GM10266 (cell line): ENCODE measurements around the gene DENND1A.

Source experiments
- DNase-seq: peaks from one replicate; pipeline ENCODE4 v3.0.0; 2012; ENCODE audit errors: extremely low spot score
- TF ChIP-seq, protein P1 (sequence below): IDR thresholded peaks from 2 replicates; pipeline ENCODE4 v1.5.1; 2012; ENCODE audit warnings: mild to moderate bottlenecking, low read depth; ENCODE audit not compliant: control insufficient read depth, insufficient read depth; ENCODE audit errors: missing control alignments

DENND1A gene

DNA sequence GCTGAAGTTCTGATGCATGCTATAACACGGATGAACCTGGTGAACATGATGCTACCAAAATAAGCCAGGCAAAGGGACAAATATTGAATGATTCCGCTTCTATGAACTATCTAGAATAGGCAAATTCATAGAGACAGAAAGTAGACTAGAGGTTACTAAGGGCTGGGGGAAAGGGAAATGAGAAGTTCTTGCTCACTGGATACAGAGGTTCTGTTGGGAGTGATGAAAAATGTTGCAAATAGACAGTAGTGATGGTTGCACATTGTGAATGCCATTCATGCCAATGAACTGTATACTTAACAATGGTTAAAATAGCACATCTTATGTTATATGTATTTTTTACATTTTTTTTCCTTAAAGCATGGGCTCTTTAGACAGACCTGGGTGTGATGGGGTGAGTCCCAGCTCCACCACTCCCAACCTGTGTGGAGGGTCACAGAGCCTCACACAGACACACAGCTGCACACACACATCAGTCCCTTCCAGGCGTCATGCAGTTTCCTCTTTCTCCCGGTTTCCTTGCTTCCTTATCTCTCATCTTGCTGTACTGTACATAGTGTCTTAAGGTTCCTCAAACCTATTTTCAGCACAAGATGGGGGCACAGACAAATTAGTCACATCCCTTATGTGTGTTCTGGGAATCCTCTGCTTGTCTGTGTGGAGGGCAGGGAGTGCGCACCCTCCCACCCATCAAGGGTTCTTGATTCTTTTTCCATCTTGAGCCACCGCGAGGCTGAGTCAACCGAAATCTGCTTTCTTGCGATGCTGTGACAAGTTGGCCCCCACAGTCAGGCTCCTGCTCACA lies 381.0 kb downstream of the DENND1A start:
- TF ChIP-seq, protein P1, sequence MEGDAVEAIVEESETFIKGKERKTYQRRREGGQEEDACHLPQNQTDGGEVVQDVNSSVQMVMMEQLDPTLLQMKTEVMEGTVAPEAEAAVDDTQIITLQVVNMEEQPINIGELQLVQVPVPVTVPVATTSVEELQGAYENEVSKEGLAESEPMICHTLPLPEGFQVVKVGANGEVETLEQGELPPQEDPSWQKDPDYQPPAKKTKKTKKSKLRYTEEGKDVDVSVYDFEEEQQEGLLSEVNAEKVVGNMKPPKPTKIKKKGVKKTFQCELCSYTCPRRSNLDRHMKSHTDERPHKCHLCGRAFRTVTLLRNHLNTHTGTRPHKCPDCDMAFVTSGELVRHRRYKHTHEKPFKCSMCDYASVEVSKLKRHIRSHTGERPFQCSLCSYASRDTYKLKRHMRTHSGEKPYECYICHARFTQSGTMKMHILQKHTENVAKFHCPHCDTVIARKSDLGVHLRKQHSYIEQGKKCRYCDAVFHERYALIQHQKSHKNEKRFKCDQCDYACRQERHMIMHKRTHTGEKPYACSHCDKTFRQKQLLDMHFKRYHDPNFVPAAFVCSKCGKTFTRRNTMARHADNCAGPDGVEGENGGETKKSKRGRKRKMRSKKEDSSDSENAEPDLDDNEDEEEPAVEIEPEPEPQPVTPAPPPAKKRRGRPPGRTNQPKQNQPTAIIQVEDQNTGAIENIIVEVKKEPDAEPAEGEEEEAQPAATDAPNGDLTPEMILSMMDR = no peak
- no peak for DNase-seq

DNA sequence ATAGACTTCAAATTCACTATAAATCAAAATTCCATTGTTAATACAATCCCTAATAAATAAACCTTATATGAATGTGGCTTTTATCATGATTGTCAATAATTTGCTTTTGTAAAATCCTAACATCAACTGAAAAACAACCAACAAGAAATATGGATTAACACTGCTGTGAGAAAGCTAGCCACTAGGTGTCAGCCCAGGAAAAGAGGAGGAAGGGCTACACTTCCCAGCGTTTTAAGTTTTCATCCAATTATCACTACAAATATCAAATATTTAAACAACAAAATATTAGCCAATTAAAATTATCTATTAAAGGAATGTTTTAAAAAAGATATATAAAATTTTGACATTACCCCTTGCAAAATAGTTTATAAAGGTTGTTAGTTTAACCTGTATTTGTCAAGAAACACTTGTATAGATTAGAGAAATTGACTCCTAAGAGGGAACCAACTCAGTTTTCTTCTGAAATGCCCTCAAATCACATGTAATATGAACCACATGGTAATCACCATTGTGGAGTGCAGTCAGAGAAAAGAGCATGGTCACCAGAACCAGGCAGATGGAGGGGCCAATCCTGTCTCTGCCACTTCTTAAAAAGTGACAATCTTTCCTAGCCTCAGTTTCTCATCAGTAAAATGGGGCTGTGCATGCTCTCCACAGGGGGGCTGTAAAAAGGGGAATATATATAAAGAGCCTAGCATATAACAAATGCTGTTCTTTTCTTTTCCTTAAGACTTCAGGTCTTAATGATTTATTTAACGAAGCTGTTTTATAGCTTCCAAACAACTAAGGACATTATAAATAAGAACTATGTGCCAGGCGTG lies 385.7 kb downstream of the DENND1A start:
- TF ChIP-seq, protein P1 = peak; percentile 88
- peak; percentile 30 for DNase-seq

DNA sequence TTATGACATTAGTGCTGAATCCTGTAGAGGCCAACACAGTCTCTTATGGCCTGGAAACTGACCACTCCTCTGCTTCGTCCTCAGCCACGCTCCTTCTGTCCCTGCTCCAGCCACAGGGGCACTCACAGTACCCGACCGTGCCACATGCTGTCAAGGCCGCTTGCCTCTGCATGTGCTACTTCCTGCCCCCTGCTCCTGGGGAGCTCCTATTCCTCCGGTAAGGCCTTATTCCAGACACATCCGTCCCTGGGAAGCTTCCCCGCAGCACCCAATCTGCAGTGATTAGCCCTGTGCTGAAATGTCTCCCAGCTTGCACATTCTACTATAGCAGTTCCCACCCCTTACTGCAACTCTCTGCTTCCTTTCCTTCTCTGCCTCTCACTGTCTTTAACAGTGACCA lies 386.4 kb downstream of the DENND1A start:
- TF ChIP-seq, protein P1 = no peak
- DNase-seq = no peak

DNA sequence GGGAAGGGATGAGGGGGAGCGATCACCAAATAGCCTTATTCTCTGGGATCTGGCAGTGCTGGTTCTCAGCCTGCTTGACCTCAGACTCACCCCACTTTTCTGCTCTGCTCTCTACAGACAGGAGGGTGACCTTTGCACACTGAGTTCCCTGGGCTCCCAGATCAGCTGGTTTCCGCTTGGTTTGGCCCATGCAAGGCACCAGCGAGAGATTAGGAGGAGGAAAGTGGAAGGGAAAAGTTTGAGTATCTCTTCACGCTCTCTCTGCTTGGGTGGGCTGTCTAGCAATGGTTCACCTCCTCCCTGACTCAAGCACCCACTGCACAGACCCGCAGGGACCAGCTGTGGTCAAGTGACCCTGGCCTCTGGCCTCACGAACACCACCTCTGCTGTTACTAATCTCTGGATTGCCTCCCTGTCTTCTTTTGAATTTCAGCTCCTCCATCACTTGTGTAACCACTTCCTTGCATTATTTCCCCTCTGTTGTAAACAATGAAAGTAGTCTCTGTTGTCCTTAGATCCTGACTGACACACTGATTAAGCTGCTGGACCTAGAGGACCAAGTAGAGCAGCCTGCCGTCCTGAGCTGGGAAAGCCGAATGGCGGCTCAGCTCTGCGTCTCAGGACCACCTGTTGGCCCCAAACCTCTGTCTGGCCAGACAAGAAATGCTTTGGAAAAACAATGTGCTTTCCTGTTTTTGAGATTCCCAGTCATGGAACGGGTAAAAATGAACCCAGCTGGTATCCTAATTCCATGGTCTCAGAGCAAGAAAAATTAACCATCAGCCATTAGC lies 387.3 kb downstream of the DENND1A start:
- TF ChIP-seq, protein P1 = no peak
- DNase-seq = no peak

DNA sequence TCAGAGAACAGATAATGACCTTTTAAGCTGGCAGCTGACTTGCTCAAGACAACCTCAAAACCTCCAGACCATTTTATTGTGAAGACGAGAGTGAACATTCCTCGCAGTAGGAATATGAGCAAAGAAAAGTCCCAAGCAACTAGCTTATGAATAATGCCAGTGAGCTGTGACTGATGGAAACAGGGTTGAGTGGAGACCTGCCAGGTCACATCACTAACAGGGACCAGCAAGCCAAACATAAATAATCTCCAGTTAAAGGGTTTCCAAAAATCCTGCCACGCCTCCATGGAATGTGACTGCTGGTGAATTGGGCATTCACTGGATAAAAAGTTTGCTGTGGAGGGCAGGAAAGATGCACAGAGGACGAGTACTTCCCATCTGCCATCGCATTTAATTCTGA lies 388.5 kb downstream of the DENND1A start:
- DNase-seq = no peak
- TF ChIP-seq, protein P1 = no peak

DNA sequence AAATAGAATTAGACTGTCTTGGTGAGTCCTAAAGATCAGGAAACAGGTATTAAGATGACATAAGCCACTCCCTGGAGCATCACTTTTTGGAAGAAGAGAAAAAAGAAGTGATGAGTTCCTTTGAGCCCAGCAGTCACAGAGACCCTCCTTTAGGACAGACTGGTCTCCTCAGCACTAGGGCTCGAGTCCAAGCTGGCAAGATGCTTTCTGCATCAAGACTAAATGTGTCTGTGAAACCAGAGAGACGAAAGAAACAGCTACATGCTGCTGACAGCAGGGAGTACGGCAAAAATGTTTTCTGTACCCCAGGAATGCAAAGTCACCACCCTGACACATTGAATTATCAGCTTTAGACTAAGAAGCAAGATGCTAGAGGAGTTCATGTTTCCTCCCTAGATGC lies 389.5 kb downstream of the DENND1A start:
- DNase-seq = no peak
- TF ChIP-seq, protein P1 = no peak

DNA sequence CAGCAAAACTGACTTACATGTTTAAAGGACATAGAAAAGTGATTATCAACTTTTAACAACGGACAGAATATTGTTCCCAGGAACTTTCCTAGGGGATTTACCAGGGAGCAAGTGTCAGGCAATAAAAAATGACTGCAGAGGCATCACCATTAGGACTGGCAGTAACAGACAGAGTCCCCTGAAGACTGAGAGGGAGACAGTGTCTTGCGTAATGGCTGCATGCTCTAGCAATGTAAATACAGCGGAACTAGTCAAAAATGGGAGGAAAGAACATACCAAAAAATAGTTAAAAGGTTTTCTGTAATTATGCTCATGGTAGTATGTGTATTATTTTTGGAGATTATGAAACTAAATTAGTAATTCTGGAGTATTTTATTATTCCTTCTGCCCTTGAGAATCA lies 392.1 kb downstream of the DENND1A start:
- no peak for DNase-seq
- TF ChIP-seq, protein P1 = no peak
